Activated effector memory CD4-positive, alpha-beta T cell treated with Interleukin-2 at 50 U/mL for 16 hours (primary cell): ENCODE results near the gene NDUFAF8.

Source experiments
- DNase-seq: peaks from one replicate; pipeline ENCODE4 v3.0.0-alpha.2; 2020

Gene NDUFAF8

DNA sequence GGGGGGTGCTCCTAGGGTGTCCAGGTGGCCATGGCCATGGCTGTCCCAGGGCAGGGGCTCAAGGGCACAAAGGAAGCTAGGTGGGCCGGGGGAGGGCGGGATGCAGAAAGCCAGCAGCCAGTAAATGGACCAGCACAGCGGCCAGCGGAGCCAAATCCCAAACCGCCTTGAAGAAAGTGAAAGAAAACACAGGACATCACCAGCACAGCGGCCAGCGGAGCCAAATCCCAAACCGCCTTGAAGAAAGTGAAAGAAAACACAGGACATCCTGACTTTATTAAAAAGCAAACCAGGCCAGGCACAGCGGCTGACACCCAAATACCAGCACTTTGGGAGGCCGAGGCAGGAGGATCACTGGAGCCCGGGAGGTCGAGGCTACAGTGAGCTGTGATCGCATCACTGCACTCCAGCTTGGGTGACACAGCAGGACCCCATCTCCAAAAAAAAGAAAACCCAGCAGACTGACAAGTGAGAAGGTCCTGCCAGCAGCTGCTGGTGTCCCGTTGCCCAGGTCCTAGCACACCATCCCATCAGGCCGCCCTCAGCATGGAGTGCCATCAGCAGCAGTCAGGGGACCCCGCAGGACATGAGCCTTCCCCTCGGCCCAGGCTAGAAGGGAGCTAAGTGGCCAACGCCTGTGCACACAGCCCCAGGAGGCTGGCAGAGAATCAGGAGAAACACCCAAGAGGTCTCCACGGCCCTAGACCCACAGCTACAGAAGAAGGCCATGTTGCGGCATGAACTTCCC lies 39.0 kb downstream of the NDUFAF8 start:
- DNase-seq: no peak

DNA sequence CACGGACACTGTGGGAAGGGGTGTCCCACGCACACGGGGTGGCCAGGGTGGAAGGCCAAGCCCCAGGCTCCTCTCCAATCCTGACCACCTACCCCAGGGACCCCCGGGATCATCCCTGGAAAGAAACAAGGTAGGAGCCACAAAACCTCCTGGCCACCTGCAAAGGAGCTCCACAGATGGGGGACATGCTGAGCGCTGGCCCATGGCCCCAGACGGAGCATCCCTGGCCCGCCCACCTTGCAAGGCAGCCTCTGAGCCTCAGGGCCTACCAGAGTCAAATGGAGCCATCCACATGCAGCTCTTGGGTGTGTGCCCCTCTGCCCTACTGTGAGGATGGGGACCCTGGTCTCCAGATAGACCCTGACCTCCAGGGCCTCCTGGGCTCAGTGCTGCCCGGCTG lies 39.7 kb downstream of the NDUFAF8 start:
- DNase-seq: no peak

DNA sequence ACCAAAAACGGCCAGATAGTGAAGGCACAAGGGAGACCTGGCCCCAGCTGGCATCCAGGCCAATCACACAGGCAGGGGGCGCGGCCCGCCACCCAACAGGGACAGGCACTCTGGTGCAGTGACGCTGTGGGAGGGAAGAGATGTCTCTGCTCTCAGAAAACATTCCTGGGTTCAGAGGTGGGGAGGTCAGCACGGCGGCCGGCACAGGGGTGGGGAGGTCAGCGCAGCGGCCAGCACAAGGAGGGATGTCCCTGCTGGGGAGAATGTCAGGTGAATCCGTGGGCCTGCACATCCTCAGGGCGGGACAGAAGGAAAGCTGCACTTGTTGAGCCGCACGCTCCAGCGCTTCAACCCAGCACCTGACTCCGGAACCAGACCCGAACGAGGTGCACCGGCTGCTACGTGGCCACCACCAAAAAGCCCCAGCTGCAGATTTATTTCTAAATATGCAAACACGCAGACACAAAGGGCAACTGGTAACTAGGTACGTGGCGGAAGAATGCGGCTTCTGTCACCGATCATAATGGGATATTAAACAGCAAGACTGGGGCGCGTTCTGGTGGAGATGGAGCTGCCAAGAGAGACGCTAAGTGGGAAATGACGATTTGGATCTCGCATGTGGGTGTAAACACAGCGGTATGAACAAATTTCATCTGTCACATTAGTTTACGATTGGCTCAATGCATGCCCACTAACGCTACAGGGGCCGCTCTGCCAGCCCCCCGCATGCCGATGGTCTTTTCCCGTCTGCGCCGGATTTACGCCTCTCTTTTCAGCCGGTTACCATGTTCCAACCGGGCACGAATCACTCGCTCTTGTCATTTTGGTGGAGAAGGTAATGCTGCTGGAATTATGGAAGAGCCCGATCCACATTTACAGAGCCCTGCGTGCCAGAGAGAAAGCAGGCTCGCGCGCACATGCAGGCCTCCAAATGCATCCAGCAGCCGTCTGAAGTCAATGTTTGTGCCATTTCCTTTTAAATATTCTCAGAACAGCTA lies 40.5 kb downstream of the NDUFAF8 start:
- DNase-seq: no peak

DNA sequence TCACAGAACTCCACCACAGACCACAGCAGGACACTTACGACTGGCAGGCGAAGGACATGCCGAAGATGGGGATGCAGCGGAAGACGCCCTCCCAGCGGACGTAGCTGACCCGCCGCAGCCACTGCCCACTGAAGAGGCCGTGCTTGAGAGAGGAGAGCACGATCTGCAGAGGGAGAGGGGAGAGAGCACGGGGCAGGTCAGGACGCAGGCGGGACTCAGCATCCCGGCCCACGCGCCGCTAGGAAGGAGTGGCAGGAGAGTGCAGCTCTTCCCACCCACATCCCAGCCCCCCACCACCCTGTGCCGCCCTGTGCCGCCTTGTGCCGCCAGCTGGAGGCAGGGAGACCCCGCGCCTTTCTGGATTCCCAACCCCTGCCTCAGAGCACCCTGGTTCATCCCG lies 41.5 kb downstream of the NDUFAF8 start:
- DNase-seq: no peak

DNA sequence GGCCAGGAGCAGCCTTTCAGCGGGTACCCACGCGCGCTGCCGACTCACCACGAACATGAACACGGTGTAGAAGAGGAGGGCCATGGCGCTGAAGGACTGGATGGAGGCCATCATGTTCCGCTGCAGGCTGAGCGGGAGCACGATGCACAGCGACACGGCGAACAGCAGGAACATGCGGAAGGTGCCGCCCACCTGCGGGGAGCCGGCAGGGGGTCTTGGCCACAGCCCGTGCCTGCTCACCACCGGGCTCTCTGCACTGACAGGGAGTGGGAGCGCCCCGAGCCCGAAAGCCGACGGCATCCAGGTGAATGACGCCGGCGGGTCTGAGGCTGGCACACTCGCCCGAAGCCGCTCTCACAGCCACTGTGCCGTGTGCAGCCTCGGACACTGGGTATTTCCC lies 43.0 kb downstream of the NDUFAF8 start:
- DNase-seq: no peak

DNA sequence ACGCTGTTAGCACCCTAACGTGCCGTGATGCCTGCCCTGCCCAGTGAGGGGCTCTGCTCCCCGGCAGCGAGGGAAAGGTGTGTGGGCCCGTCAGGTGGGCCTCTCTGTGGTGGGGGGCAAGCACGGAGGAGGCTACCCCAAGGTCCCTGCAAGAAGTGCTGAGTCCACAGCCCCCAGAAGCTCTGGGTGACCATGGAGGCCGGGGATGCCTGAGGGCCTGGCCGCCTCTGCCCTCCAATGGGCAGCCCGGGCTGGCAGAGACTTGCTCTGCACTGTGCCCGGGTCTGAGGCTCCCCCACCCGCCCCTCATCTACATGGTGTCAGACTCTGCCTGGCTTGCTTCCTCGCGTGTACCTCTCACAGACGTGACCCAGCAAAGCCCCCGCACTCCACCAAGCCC lies 43.8 kb downstream of the NDUFAF8 start:
- DNase-seq: no peak

DNA sequence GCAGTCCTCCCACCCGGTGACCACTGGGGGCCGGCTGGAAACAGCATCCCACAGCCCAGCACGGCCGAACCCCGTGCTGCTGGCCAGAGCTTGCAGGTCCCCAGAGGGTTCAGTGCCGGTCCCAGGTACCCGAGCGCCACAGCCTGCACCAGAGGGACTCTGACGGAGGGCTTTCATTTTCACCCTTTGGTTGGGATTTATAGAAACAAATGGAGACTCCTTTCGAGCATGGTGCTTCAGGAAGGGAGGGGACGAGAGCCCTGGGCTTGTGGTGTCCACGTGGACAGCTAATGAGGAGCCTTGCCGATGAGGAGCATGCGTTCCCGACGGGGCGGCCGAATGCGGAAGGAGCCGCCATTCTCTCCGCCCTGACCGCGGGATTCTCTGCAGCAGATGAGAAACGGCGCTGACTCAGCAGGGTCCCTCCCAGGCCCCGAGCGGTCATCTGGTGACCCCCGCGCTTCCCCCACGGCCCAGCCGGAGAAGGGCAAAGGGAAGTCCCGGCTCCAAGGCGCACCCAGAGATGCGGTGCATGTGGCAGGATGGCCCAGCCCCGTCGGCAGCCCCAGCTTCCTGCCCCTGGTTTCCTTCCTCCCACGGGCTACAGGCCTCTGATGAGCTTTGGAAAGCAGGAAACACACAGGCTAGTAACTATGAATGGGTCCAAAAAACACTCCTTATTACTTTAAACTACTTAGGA lies 46.2 kb downstream of the NDUFAF8 start:
- DNase-seq: peak; percentile 48

DNA sequence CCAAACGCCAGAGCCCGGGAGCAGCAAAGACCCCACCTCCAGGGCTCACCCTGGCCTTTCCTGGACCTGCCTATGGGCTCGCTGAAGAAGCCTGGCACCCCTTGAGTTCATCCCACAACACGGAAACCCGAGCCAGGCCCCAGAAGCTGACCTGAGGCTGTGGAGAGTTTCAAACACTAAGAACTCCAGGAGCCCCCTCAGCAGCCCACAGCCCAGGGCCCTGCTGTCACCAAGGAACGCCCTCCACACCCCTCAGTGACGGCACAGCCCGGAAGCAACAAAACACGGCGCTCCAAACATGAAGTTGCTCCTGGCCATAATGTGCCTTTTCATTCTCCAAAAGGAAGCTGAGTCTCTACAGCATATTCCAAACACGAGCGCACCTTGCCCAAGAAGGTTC lies 46.8 kb downstream of the NDUFAF8 start:
- DNase-seq: no peak

DNA sequence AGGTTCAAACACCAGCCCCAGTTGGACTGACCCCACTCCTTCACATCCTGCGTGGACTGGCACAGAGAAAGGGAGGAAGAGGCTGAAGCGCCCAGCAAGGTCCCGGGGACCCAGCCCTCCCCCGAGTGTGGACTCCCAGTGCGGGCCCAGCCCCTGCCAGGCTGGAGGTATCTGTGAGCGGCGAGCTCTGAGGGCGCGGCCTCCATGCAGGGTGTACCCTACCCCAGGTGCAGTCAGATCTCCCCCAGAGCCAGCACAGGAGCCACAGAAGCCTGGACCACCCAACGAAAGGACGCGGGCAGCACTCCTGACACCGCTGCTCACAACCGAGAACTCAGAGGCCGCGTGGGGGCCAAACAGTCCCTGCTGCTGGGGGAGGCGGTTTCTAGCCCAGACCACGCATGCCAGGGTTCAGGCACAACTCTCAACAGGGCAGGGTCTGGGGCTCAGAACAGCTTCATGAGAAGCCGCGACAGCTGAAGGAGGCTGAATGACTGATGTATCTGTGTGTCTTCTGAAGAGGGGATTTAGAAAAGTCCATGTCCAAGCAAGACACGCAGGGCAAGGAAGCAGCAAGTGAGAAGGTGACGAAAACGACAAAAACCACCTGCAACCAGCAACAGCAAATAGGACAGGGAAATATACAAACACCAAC lies 47.5 kb downstream of the NDUFAF8 start:
- no peak for DNase-seq

DNA sequence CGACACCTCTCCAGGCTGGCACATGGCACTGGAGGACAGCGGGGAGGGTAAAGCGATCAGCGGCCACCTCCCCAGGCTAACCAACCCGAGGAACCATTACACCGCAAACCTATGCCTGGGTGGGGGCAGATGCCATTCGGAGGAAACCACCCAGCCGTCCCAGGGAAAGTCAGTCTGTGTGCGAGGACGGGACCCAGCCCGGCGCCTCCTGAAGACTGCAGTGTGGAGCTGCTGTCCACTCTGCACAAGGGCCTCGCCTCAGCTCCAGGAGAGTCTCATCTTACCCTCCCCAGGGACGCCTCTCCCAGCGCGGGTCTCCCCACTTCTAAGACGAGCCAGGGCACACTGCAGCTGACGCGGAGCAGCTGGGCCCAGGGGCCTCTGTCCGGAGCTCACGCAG lies 48.0 kb downstream of the NDUFAF8 start:
- DNase-seq: no peak

DNA sequence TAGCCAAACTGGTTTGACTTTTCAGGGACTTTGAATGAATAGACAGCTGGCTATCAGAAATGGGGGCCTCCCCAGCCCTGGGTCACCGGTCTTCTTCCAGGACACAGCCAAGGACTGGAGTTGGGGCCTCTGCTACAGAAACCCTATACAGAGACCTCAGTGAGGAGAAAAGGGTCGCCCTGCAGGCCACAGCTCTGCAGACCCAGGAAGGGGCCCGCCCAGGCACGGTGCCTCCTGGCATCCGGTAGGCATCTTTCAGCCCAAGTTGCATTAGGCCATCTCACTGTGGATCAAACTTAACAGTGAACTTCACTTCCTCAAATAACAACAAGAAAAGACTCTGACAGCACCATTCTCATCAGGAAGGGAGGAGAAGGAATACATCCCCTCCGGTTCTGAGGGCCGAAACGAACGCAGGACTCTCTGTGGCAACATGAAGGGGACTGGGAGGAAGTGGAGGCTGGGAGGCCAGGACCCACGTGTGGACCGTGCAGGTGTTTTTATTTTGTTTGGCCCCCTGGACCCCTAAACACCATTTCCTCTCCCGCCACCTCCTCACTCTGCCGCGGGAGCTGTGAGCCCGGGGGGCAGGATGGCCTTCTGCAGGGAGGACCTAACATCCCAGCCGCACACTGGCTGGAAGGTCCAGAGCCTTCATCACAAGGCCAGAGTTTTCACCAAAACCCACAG lies 48.8 kb downstream of the NDUFAF8 start:
- peak; percentile 12 for DNase-seq

DNA sequence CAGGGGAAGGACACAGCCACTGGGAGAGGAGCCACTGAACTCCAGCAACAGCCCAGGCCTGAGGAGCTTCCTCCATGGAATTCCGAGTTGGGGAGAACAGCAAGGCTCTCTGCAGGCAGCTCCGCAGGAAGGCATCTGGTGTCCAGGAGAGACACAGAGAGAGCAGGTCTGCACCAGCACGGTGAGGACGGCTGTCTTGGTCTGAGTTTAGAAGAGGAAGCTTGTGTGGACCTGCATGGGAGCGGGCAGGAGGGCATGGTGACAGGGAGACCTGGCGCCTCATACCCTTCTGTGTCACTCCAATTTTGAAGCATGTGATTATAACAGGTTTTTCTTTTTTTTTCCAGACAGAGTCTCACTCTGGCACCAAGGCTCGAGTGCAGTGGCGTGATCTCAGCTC lies 49.6 kb downstream of the NDUFAF8 start:
- DNase-seq: no peak

DNA sequence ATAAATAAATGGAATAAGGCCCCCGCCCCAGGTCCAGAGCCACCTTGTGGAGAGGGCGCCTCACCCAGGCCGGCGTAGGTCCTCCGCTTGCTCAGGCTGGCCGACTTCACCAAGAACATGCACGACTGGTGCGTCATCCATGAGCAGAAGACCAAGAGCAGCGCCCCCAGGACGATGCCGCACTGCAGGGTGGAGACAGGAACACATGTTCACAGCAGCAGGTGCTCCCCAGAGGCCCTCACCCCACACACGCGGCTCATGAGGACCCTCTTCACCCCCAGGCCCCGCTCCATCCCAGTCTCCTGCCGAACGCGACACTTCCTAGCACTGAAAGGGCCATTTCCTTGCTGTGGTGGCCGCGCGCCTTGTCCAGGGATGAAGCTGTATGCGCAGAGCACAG lies 50.5 kb downstream of the NDUFAF8 start:
- no peak for DNase-seq

DNA sequence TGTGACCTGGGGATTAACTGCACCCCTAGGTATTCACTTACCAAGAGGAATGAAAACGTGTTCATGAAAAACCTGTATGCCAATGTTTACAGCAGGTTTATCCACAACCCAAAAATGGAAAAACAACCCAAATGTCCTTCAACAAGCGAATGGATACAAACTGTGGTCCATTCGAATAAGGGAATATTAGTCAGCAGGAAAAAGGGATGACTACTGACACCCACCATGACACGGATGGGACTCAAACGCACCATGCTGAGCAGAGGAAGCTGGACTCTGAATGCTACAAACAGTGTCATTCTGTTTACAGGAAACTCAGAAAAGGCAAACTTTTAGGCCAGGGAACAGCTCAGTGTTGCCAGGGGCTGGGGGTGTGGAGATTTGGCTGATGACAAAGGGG lies 51.1 kb downstream of the NDUFAF8 start:
- DNase-seq: no peak
